GM13977 (cell line): ENCODE results near the gene GNB1L.

ENCODE experiments used
- DNase-seq: peaks from one replicate; pipeline ENCODE4 v3.0.0; 2012; ENCODE audit warnings: low spot score
- in situ Hi-C: fragments of 300-500 bp; cut with MboI; formaldehyde crosslinking; loops from one replicate; pipeline ENCODE4 v1.12.0; 2022; ENCODE audit warnings: low sequenced_read_pairs, low pct_unique_long_range_greater_than_20kb, mixed read lengths, inconsistent platforms; ENCODE audit not compliant: unreplicated experiment
- TF ChIP-seq, protein P1 (sequence below): IDR thresholded peaks from 2 replicates; pipeline ENCODE4 v1.5.1; 2012; ENCODE audit warnings: mild to moderate bottlenecking, control low read depth; ENCODE audit not compliant: insufficient read depth; ENCODE audit errors: extremely low read depth, missing control alignments

GNB1L gene

DNA sequence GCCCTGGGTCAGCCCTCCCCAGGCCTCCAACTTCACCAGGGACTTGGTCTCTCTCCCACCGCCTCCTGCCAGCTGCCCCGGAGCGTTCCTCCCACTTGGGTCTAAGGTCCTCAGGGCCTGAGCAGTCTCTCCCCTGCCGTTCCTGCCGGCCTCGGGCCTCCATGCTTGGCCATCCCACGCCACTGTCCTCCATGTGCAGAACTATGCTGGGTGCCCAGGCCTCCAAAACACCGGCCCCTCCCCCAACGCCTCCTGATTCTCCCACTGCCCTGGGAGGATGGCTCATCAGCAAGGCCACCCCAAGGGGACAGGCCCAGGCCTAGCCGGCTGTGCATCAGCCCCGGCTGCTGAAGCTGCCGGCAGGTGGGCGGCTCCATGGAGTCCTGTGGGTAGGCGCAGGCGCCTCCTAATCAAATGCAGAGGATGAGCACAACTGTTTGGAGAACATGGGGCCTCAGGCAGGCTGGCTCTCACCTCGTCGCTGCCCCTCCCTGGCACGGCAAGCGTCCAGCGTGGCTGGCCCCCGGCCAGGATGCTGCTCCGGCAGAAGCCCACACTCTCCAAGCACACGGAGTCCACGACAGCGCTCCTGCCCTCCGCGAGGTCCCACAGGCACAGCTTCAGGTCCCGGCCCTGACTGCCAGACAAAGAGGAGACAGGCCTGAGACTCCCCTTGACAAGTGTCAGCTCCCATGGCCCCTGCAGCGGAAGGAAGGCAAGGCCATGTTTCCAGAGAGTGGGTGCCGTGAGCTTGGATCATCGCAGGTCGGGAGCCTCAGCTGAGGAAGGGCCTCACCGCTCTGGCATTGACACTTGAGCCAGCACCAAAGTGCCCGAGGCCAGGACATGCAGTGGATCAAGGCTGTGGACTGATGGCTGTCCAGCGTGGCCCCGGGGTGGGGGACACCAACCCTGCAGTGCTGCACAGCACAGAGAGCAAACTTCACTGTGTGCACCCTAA, 42.6 kb downstream of the GNB1L start:
- in situ Hi-C loops, result no loop called here
- TF ChIP-seq, protein P1, sequence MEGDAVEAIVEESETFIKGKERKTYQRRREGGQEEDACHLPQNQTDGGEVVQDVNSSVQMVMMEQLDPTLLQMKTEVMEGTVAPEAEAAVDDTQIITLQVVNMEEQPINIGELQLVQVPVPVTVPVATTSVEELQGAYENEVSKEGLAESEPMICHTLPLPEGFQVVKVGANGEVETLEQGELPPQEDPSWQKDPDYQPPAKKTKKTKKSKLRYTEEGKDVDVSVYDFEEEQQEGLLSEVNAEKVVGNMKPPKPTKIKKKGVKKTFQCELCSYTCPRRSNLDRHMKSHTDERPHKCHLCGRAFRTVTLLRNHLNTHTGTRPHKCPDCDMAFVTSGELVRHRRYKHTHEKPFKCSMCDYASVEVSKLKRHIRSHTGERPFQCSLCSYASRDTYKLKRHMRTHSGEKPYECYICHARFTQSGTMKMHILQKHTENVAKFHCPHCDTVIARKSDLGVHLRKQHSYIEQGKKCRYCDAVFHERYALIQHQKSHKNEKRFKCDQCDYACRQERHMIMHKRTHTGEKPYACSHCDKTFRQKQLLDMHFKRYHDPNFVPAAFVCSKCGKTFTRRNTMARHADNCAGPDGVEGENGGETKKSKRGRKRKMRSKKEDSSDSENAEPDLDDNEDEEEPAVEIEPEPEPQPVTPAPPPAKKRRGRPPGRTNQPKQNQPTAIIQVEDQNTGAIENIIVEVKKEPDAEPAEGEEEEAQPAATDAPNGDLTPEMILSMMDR, result no peak
- DNase-seq, result no peak

- no peak for DNase-seq
- TF ChIP-seq, protein P1, result no peak
- in situ Hi-C loops, result no loop called here
Observed at GRCh38 chr22:19811211-19811621, 43.5 kb downstream of the GNB1L start.

- TF ChIP-seq, protein P1, result no peak
- DNase-seq, result no peak
- in situ Hi-C loops, result no loop called here
Observed at GRCh38 chr22:19810381-19811201, 44.1 kb downstream of the GNB1L start.

DNA sequence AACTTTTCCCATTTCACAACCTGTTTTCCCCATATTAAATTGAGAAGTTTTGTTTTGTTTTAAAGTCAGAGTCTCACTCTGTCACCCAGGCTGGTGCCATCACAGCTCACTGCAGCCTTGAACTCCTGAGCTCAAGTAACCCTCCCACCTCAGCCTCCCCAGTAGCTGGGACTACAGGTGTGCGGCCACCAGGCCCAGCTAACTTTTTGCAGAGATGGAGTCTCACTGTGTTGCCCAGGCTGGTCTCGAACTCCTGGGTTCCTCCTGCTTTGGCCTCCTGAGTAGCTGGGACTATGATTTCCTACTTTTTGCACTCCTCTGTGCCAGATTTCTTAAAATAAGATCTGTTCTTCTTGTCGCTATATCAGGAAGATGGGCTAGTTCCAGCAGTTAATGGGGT, 44.9 kb downstream of the GNB1L start:
- TF ChIP-seq, protein P1, result no peak
- no peak for DNase-seq
- in situ Hi-C loops, result loop anchor here (10.0 kb wide), 1 partner anchor 85 kb away; no protein-coding TSS in a partner anchor

DNA sequence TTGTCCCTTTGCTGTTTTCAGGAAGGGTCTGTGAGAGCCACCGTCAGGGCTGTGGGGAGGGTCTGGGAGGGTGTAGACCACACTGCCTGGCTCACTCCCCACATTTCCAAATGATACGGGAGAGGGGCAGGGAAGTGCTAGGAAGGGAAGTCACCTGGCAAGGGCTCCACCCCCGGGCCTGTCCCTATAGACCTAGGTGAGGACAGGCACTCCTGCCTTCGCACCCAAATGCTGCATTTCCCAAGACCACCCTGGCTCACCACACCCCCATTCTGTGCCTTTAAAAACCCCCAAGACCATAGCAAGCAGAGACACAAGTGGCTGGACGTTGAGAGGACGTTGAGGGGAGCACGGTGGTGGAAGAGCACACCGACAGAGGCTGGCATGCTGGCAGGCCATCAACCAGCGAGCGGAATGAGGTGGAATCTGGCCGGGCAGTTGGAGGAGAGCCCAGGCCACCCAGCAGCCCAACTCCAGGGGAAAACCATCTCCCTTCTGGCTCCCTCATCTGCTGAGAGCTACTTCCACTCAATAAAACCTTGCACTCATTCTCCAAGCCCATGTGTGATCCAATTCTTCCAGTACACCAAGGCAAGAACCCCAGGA, 45.7 kb downstream of the GNB1L start:
- in situ Hi-C loops, result loop anchor here (10.0 kb wide), 1 partner anchor 86 kb away; no protein-coding TSS in a partner anchor

More for the DNA sequence above, 45.7 kb downstream of the GNB1L start:
- DNase-seq, result no peak
- TF ChIP-seq, protein P1, result no peak
